PC-3 (cell line): ENCODE measurements around the gene IL1RAPL1.

Experiments used
- EZH2 ChIP-seq: fragments of 300-600 bp; sonication (generic); IDR thresholded peaks from one replicate; pipeline ENCODE4 v1.6.1; 2017; ENCODE audit warnings: antibody characterized with exemption, mild to moderate bottlenecking, low read length; ENCODE audit not compliant: unreplicated experiment
- TF ChIP-seq, protein P1 (sequence below): fragments of 300-600 bp; sonication (generic); conservative IDR thresholded peaks from 2 replicates; pipeline ENCODE4 v1.5.1; 2017; ENCODE audit warnings: antibody characterized with exemption, low read depth, mild to moderate bottlenecking, low read length

DNA sequence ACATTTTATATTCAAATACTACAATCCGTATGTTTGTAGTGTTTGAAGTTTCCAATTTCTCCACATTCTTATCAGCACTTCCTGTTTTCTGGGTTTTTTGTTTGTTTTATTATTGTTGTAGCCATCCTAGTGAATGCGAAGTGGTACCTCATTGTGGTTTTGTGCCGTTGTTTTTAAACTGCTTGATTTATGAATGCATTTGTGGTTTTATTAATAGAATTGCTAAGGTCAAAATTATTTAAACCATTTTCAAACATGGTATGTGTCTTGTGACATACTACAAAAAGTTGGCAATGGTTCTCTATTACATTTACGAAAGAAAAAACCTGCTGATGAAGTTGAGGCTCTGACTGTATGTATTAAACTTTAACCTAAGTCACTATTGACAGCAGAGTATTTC is 848.1 kb downstream of the IL1RAPL1 start:
- TF ChIP-seq, protein P1, sequence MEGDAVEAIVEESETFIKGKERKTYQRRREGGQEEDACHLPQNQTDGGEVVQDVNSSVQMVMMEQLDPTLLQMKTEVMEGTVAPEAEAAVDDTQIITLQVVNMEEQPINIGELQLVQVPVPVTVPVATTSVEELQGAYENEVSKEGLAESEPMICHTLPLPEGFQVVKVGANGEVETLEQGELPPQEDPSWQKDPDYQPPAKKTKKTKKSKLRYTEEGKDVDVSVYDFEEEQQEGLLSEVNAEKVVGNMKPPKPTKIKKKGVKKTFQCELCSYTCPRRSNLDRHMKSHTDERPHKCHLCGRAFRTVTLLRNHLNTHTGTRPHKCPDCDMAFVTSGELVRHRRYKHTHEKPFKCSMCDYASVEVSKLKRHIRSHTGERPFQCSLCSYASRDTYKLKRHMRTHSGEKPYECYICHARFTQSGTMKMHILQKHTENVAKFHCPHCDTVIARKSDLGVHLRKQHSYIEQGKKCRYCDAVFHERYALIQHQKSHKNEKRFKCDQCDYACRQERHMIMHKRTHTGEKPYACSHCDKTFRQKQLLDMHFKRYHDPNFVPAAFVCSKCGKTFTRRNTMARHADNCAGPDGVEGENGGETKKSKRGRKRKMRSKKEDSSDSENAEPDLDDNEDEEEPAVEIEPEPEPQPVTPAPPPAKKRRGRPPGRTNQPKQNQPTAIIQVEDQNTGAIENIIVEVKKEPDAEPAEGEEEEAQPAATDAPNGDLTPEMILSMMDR, result no peak
- no peak for TF ChIP-seq EZH2
